NCI-H2196 (cell line): ENCODE data around the gene MLEC.
"Not testable (repeated sequence)": the region's sequence is repeated elsewhere in the genome, so short reads cannot be mapped to it uniquely, and the experiment has no call there.

Source experiments
- DNase-seq: peaks from one replicate; lab custom pipeline; 2025; ENCODE audit not compliant: unreplicated experiment; lab: John Stamatoyannopoulos, UW

The MLEC gene

GRCh38 chr12:120662879-120663278, 24.1 kb upstream of the MLEC start:
- no peak for DNase-seq

GRCh38 chr12:120663741-120664140, 23.2 kb upstream of the MLEC start:
- no peak for DNase-seq

GRCh38 chr12:120666571-120667390, 20.2 kb upstream of the MLEC start:
- DNase-seq = no peak

GRCh38 chr12:120668091-120668867, 18.7 kb upstream of the MLEC start:
- DNase-seq = no peak

- no peak for DNase-seq
Observed at GRCh38 chr12:120668868-120669840, 17.8 kb upstream of the MLEC start.

GRCh38 chr12:120670237-120670636, 16.7 kb upstream of the MLEC start:
- DNase-seq = not testable (repeated sequence)

- no peak for DNase-seq
Observed at GRCh38 chr12:120670667-120671066, 16.3 kb upstream of the MLEC start.

- no peak for DNase-seq
Observed at GRCh38 chr12:120674097-120674636, 12.8 kb upstream of the MLEC start.

- DNase-seq = no peak
Observed at GRCh38 chr12:120677765-120678473, 9.0 kb upstream of the MLEC start.

GRCh38 chr12:120678572-120678971, 8.4 kb upstream of the MLEC start:
- no peak for DNase-seq

- no peak for DNase-seq
Observed at GRCh38 chr12:120680165-120680738, 6.7 kb upstream of the MLEC start.

- no peak for DNase-seq
Observed at GRCh38 chr12:120684523-120684932, 2.4 kb upstream of the MLEC start.

- no peak for DNase-seq
Observed at GRCh38 chr12:120685522-120685921, 1.4 kb upstream of the MLEC start.

- peak; percentile 99 for DNase-seq
Observed at GRCh38 chr12:120686151-120686689, 729 bp upstream of the MLEC start.

- no peak for DNase-seq
Observed at GRCh38 chr12:120687578-120688289, 785 bp downstream of the MLEC start.

- no peak for DNase-seq
Observed at GRCh38 chr12:120688527-120689071, 1.6 kb downstream of the MLEC start.

GRCh38 chr12:120689397-120690082, 2.6 kb downstream of the MLEC start:
- no peak for DNase-seq

- no peak for DNase-seq
Observed at GRCh38 chr12:120690083-120690450, 3.1 kb downstream of the MLEC start.
